ENCODE results near the gene SERPINA12.

GRCh38 chr14:94484481-94484880 lies 24.8 kb downstream of the SERPINA12 start:
- TF ChIP-seq, protein P1, sequence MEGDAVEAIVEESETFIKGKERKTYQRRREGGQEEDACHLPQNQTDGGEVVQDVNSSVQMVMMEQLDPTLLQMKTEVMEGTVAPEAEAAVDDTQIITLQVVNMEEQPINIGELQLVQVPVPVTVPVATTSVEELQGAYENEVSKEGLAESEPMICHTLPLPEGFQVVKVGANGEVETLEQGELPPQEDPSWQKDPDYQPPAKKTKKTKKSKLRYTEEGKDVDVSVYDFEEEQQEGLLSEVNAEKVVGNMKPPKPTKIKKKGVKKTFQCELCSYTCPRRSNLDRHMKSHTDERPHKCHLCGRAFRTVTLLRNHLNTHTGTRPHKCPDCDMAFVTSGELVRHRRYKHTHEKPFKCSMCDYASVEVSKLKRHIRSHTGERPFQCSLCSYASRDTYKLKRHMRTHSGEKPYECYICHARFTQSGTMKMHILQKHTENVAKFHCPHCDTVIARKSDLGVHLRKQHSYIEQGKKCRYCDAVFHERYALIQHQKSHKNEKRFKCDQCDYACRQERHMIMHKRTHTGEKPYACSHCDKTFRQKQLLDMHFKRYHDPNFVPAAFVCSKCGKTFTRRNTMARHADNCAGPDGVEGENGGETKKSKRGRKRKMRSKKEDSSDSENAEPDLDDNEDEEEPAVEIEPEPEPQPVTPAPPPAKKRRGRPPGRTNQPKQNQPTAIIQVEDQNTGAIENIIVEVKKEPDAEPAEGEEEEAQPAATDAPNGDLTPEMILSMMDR (IDR thresholded peaks at IDR 0.05; ENCODE audit: low read depth, low read length, missing input control) = no peak
- TF ChIP-seq REST (IDR thresholded peaks at IDR 0.05) (no peak), EGR1 (IDR thresholded peaks at IDR 0.05; ENCODE audit: low read depth in 2 of 2) (no peak), GABPA (IDR thresholded peaks at IDR 0.05 in 1 of 2, conservative IDR thresholded peaks at IDR 0.05 in 1 of 2) (no peak), ATF3 (IDR thresholded peaks at IDR 0.05) (no peak)
